ENCODE results near the gene SAPCD2.

DNA sequence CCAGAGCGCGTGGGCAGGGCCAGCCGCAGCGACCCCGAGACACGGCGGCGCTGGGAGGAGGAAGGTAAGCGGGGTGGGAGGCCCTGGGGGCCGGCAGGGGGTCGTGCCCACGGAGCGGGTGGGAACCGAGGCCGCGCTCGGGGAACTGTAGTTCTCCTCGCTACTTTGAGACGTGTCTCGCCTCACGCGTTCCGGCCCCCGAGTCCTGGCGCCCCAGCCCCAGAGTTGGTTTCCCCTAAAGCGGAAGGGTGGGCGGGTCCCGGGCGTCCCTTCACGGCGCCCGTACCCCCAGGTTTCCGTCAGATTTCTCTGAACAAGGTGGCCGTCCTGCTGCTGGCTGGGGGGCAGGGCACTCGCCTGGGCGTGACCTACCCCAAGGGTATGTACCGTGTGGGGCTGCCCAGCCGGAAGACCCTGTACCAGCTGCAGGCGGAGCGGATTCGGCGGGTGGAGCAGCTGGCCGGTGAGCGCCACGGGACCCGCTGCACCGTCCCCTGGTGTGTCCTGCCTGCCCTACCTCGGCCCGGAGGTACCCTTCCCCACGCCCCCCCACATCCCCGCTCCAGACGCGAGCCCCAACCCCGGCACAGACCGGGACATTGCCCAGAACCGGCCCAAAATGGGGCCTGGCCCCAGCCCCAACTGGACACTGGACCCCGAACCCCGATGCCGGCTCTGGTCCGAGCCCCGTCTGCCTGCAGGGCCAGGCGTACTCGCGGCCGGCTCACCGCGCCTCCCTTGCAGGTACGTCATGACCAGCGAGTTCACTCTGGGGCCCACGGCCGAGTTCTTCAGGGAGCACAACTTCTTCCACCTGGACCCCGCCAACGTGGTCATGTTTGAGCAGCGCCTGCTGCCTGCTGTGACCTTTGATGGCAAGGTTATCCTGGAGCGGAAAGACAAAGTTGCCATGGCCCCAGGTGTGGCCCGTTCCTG, 7.7 kb upstream of the SAPCD2 start:
- TF ChIP-seq POLR2A (IDR thresholded peaks at IDR 0.05), result no peak
- TF ChIP-seq, protein P1, sequence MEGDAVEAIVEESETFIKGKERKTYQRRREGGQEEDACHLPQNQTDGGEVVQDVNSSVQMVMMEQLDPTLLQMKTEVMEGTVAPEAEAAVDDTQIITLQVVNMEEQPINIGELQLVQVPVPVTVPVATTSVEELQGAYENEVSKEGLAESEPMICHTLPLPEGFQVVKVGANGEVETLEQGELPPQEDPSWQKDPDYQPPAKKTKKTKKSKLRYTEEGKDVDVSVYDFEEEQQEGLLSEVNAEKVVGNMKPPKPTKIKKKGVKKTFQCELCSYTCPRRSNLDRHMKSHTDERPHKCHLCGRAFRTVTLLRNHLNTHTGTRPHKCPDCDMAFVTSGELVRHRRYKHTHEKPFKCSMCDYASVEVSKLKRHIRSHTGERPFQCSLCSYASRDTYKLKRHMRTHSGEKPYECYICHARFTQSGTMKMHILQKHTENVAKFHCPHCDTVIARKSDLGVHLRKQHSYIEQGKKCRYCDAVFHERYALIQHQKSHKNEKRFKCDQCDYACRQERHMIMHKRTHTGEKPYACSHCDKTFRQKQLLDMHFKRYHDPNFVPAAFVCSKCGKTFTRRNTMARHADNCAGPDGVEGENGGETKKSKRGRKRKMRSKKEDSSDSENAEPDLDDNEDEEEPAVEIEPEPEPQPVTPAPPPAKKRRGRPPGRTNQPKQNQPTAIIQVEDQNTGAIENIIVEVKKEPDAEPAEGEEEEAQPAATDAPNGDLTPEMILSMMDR (IDR thresholded peaks at IDR 0.05), result no peak
